Endothelial cell of umbilical vein (primary cell): Measurements from ENCODE around the gene MORC1. TPM values are rescaled to one million over a fixed set of nuclear protein-coding genes. Genes with fewer than 3 reads are reported as not detected.

Source experiments
- BruUV-seq: library from RNA; stranded (reverse); fragments of 400-500 nt; replicated peaks from 2 replicates; lab custom pipeline; 2021; lab: Mats Ljungman, UMichigan
- CTCF ChIA-PET: fragments of 300-600, 350-600 bp; sonication (Branson Sonifier 250); formaldehyde crosslinking; loops from one replicate; lab custom pipeline; 2021; ENCODE audit warnings: antibody characterized with exemption, inconsistent platforms; lab: Charles Lee
- POLR2A ChIA-PET: fragments of 300-600, 350-600 bp; sonication (Branson Sonifier 250); formaldehyde crosslinking; loops from one replicate; lab custom pipeline; 2021; ENCODE audit warnings: antibody characterized with exemption, inconsistent platforms; lab: Charles Lee
- DNase-seq: peaks from one replicate; pipeline ENCODE4 v3.0.0-alpha.2; 2011; ENCODE audit warnings: low read depth, low spot score
- FAIRE-seq: peaks from 2 replicates; lab custom pipeline; 2011; peaks lifted over from hg19 to GRCh38; lab: Jason Lieb, UNC
- H2AFZ ChIP-seq: 2 replicates; pipeline ENCODE4 v1.6.0; 2012; ENCODE audit warnings: low read depth, low read length, control low read depth, inconsistent platforms
- H3K27ac ChIP-seq: 2 replicates; pipeline ENCODE4 v1.5.1; 2011; ENCODE audit warnings: low read depth, mild to moderate bottlenecking, control low read depth, low read length, moderate library complexity; ENCODE audit not compliant: insufficient read depth
- H3K27me3 ChIP-seq, 2 experiments: 2 replicates each; pipeline versions ENCODE4 v1.6.0 to v1.6.1; 2011; ENCODE audit warnings: low read length in 2 of 2, mixed read lengths in 1 of 2; ENCODE audit not compliant: control insufficient read depth in 2 of 2, insufficient read depth in 2 of 2
- H3K36me3 ChIP-seq, 2 experiments: 2 replicates in 1 of 2; 3 replicates in 1 of 2; pipeline ENCODE4 v1.5.1; 2011; ENCODE audit warnings: low read length in 2 of 2, mild to moderate bottlenecking in 1 of 2, moderate library complexity in 1 of 2; ENCODE audit not compliant: control insufficient read depth in 2 of 2, insufficient read depth in 2 of 2; ENCODE audit errors: extremely low read depth in 1 of 2
- H3K4me1 ChIP-seq: 3 replicates; pipeline ENCODE4 v1.5.1; 2011; ENCODE audit warnings: mild to moderate bottlenecking, low read length; ENCODE audit not compliant: control insufficient read depth, insufficient read depth; ENCODE audit errors: extremely low read depth
- H3K4me2 ChIP-seq: 2 replicates; pipeline ENCODE4 v1.6.1; 2011; ENCODE audit warnings: low read length, control low read depth, mixed read lengths; ENCODE audit not compliant: insufficient read depth
- H3K4me3 ChIP-seq, 3 experiments: fragments of 200-600 bp in 1 of 3; sonication (generic), shearing (Covaris generic) in 1 of 3; replicated peaks in 1 of 3; 2 replicates each; pipeline ENCODE4 v1.5.1; 2011 to 2016; ENCODE audit warnings: control low read depth in 3 of 3, low read length in 3 of 3, mild to moderate bottlenecking in 2 of 3, inconsistent platforms in 1 of 3, low read depth in 1 of 3, moderate library complexity in 1 of 3; ENCODE audit not compliant: insufficient read depth in 1 of 3
- H3K79me2 ChIP-seq: 2 replicates; pipeline ENCODE4 v1.6.0; 2012; ENCODE audit warnings: low read length, inconsistent platforms; ENCODE audit not compliant: control insufficient read depth, insufficient read depth
- H3K9ac ChIP-seq: replicated peaks from 2 replicates; pipeline ENCODE3; 2011; ENCODE audit warnings: low read length, control low read depth; ENCODE audit not compliant: insufficient read depth; ENCODE audit errors: extremely low read depth
- H3K9me1 ChIP-seq: replicated peaks from 3 replicates; pipeline ENCODE4 v1.6.0; 2011; ENCODE audit warnings: mild to moderate bottlenecking, low read length; ENCODE audit not compliant: control insufficient read depth, insufficient read depth; ENCODE audit errors: extremely low read depth
- H3K9me3 ChIP-seq: replicated peaks from 2 replicates; pipeline ENCODE4 v1.5.1; 2012; ENCODE audit warnings: low read length, inconsistent platforms; ENCODE audit not compliant: control insufficient read depth, insufficient read depth
- H4K20me1 ChIP-seq: replicated peaks from 2 replicates; pipeline ENCODE3; 2011; ENCODE audit warnings: mild to moderate bottlenecking, low read length; ENCODE audit not compliant: control insufficient read depth, insufficient read depth; ENCODE audit errors: extremely low read depth
- CTCF ChIP-seq, 2 donors: IDR thresholded peaks; 1 replicate in 1 of 2; 2 replicates in 1 of 2; pipeline ENCODE4 v1.5.1; 2011; ENCODE audit warnings: low read length in 2 of 2, mild to moderate bottlenecking in 2 of 2, moderate library complexity in 2 of 2, control low read depth in 1 of 2, inconsistent platforms in 1 of 2, low read depth in 1 of 2; ENCODE audit not compliant: insufficient read depth in 1 of 2; ENCODE audit errors: extremely low read depth in 1 of 2
- EZH2 ChIP-seq: IDR thresholded peaks from 2 replicates; pipeline ENCODE4 v1.6.1; 2012; ENCODE audit warnings: borderline replicate concordance, low read depth, mild to moderate bottlenecking, moderate library complexity, low read length, inconsistent platforms; ENCODE audit not compliant: severe bottlenecking
- FOS ChIP-seq: IDR thresholded peaks from 2 replicates; pipeline ENCODE4 v1.6.1; 2011; ENCODE audit warnings: mild to moderate bottlenecking, low read length, moderate library complexity, borderline replicate concordance; ENCODE audit not compliant: insufficient read depth
- GATA2 ChIP-seq: IDR thresholded peaks from 2 replicates; pipeline ENCODE4 v1.7.0; 2011; ENCODE audit warnings: low read depth, mild to moderate bottlenecking, moderate library complexity, mixed read lengths, low read length; ENCODE audit not compliant: insufficient read length, insufficient read depth
- JUN ChIP-seq: IDR thresholded peaks from 2 replicates; pipeline ENCODE4 v1.6.1; 2011; ENCODE audit warnings: borderline replicate concordance, low read depth; ENCODE audit not compliant: insufficient read length, insufficient read depth
- MYC ChIP-seq: IDR thresholded peaks from one replicate; pipeline ENCODE4 v1.6.1; 2011; ENCODE audit warnings: mild to moderate bottlenecking, low read depth, low read length
- POLR2A ChIP-seq: IDR thresholded peaks from 2 replicates; pipeline ENCODE4 v1.6.1; 2012; ENCODE audit warnings: low read depth, mild to moderate bottlenecking, control low read depth, low read length
- POLR2AphosphoS5 ChIP-seq: IDR thresholded peaks from 2 replicates; pipeline ENCODE4 v1.6.1; 2012; ENCODE audit warnings: low read depth, mild to moderate bottlenecking, control low read depth, low read length, moderate library complexity; ENCODE audit not compliant: insufficient read depth
- dilution Hi-C: fragments of 300-500 bp; cut with MboI; formaldehyde crosslinking; loops from one replicate; pipeline ENCODE4 v1.15.0; 2019; ENCODE audit warnings: low sequenced_read_pairs; ENCODE audit not compliant: extremely low pct_ligation_motif_present
- intact Hi-C: fragments of 100-400 bp; cut with micrococcal nuclease; formaldehyde crosslinking; loops from one replicate; pipeline ENCODE4 v1.10.0; 2022
- polyA plus RNA-seq, 4 experiments: library from polyadenylated mRNA; depleted of rRNA in 3 of 4; stranded (reverse) in 3 of 4; unstranded in 1 of 4; fragments of >200 nt; gene quantifications; 2 replicates each; pipeline versions ENCODE4 v1.2.1 to v1.2.3, GENCODE V29; 2011 to 2012; ENCODE audit warnings: missing spikeins in 1 of 4
- total RNA-seq: library from RNA; stranded (reverse); gene quantifications from 2 replicates; pipeline ENCODE4 v1.2.3, GENCODE V29; 2021
- TF ChIP-seq, protein P1 (sequence below): IDR thresholded peaks from 2 replicates; pipeline ENCODE4 v1.6.1; 2011; ENCODE audit not compliant: insufficient read depth, insufficient read length

Gene MORC1
- total and polyA plus RNA-seq, 2 donors (not counting 3 experiments of a cell fraction or from before 2014, with no cell fraction given): not detected

- BruUV-seq: no TSS peak
- Histone ChIP-seq H3K79me2 (no peaks in the 10 kb centered on the region), H2AFZ (no peak overlapping the region), H3K9me3 (no peaks in the 10 kb centered on the region), H3K4me1 (no peaks in the 10 kb centered on the region), H4K20me1 (no peaks in the 10 kb centered on the region), H3K4me3 (no peak overlapping the region), H3K9ac (no peak overlapping the region), H3K27ac (no peak overlapping the region), H3K9me1 (no peaks in the 10 kb centered on the region), H3K27me3 (no peaks in the 10 kb centered on the region), H3K36me3 (no peaks in the 10 kb centered on the region), H3K4me2 (no peak overlapping the region)
- ChIA-PET CTCF (no interaction called here), POLR2A (no interaction called here)
- dilution Hi-C loops (no loop called here), intact Hi-C loops (no loop called here)
- no peak for TF ChIP-seq MYC
- no peak for TF ChIP-seq GATA2
- TF ChIP-seq POLR2AphosphoS5: no peak
- TF ChIP-seq, protein P1, sequence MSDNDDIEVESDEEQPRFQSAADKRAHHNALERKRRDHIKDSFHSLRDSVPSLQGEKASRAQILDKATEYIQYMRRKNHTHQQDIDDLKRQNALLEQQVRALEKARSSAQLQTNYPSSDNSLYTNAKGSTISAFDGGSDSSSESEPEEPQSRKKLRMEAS: no peak
- TF ChIP-seq CTCF (IDR thresholded peaks at IDR 0.05; ENCODE audit: extremely low read depth in 1 of 2, insufficient read depth in 1 of 2, low read depth in 1 of 2, low read length in 2 of 2): no peak
- TF ChIP-seq EZH2: no peak
- no peak for TF ChIP-seq POLR2A
- no peak for TF ChIP-seq FOS
- TF ChIP-seq JUN: no peak
- DNase-seq (no peak), FAIRE-seq (no peak)
These were observed 164.7 kb downstream of the MORC1 start for GRCh38 chr3:108953210-108953609.
